ENCODE results near the gene DNAJC5G. TPM values are rescaled to one million over a fixed set of nuclear protein-coding genes. Genes with fewer than 3 reads are reported as not detected.
"Not testable (repeated sequence)": the region's sequence is repeated elsewhere in the genome, so short reads cannot be mapped to it uniquely, and the experiment has no call there.

The DNAJC5G gene
- polyA plus RNA-seq, 1 of the 3 experiments (the other 2 are of a cell fraction) = 0.18 TPM

GRCh38 chr2:27265536-27265870 lies 9.7 kb upstream of the DNAJC5G start (continued):
- TF ChIP-seq USF1 (IDR thresholded peaks at IDR 0.05; ENCODE audit: borderline replicate concordance, low read depth) (no peak), RCOR1 (IDR thresholded peaks at IDR 0.05; ENCODE audit: low read length) (no peak), EP300 (IDR thresholded peaks at IDR 0.05; ENCODE audit: borderline replicate concordance in 1 of 2, low read depth in 1 of 2, low read length in 1 of 2) (no peak), MAX (IDR thresholded peaks at IDR 0.05; ENCODE audit: low read depth) (no peak)

GRCh38 chr2:27268296-27268695 lies 6.9 kb upstream of the DNAJC5G start:
- POLR2A ChIA-PET = not testable (repeated sequence)

GRCh38 chr2:27270131-27270530 lies 5.1 kb upstream of the DNAJC5G start:
- no peak overlapping the region for H3K27ac ChIP-seq (ENCODE audit: low read depth in 2 of 2, low read length in 1 of 2)
- no peak overlapping the region for H3K9ac ChIP-seq
- H3K4me2 ChIP-seq = no peak overlapping the region
- no peaks in the 10 kb centered on the region for H3K79me2 ChIP-seq (ENCODE audit: insufficient read depth)
- no peaks in the 10 kb centered on the region for H4K20me1 ChIP-seq (ENCODE audit: insufficient read depth)
- CTCF ChIA-PET = interaction anchor here (0.8 to 14.1 kb wide), 6 partner anchors 14 to 309 kb away, joined by 3 to 392 read pairs (median 4); partner anchors contain the start of gene TRIM54
- H3F3A ChIP-seq (replicated peaks; ENCODE audit: insufficient read depth) = peaks cover 6% of the 10 kb centered on the region
- peaks cover 0 to 4% of the 10 kb centered on the region in 2 experiments; a peak in 1 of 4 replicates for H3K4me1 ChIP-seq (ENCODE audit: control insufficient read depth in 1 of 2, insufficient read depth in 2 of 2, low read depth in 1 of 2, low read length in 1 of 2)
- DNase-seq = no peak
- H3K9me3 ChIP-seq = no peaks in the 10 kb centered on the region
- no peaks in the 10 kb centered on the region for H3K9me2 ChIP-seq
- POLR2A ChIA-PET = no interaction called here
- TF ChIP-seq RXRA (IDR thresholded peaks at IDR 0.05; ENCODE audit: borderline replicate concordance, low read depth) (no peak), RFX5 (IDR thresholded peaks at IDR 0.05; ENCODE audit: low read length) (no peak), YY1 (IDR thresholded peaks at IDR 0.05; ENCODE audit: low read depth) (no peak), POLR2AphosphoS5 (IDR thresholded peaks at IDR 0.05; ENCODE audit: low read depth, low read length) (no peak), EZH2phosphoT487 (IDR thresholded peaks at IDR 0.05; ENCODE audit: borderline replicate concordance, low read depth) (no peak), CTCF (IDR thresholded peaks at IDR 0.05) (no peak), NRF1 (IDR thresholded peaks at IDR 0.05; ENCODE audit: low read depth, low read length) (no peak), SMC3 (IDR thresholded peaks at IDR 0.05; ENCODE audit: low read depth, low read length) (no peak), EP300 (IDR thresholded peaks at IDR 0.05; ENCODE audit: borderline replicate concordance in 1 of 2, low read depth in 1 of 2, low read length in 1 of 2) (no peak), MXI1 (IDR thresholded peaks at IDR 0.05; ENCODE audit: low read depth, low read length) (no peak)
- H3K36me3 ChIP-seq (replicated peaks in 1 of 2; ENCODE audit: control insufficient read depth in 1 of 2, insufficient read depth in 2 of 2, low read length in 1 of 2) = no peaks in the 10 kb centered on the region
- H2AFZ ChIP-seq (ENCODE audit: low read depth) = no peak overlapping the region
- H3K27me3 ChIP-seq (ENCODE audit: insufficient read depth) = peaks cover 46% of the 10 kb centered on the region
- H3K4me3 ChIP-seq (ENCODE audit: low read depth in 2 of 2, low read length in 1 of 2) = no peak overlapping the region
- 89% methylated on average over 3 of the region's 3 CpGs for WGBS (ENCODE audit: low lambda C conversion rate)

More at GRCh38 chr2:27268296-27268695, 6.9 kb upstream of the DNAJC5G start:
- H3K36me3 ChIP-seq (replicated peaks in 1 of 2; ENCODE audit: control insufficient read depth in 1 of 2, insufficient read depth in 2 of 2, low read length in 1 of 2); H3K79me2 ChIP-seq (ENCODE audit: insufficient read depth); H3F3A ChIP-seq (replicated peaks; ENCODE audit: insufficient read depth); DNase-seq; H3K9me2 ChIP-seq; H2AFZ ChIP-seq (ENCODE audit: low read depth); H3K9ac ChIP-seq; H3K27ac ChIP-seq (ENCODE audit: low read depth in 2 of 2, low read length in 1 of 2); H3K4me3 ChIP-seq (ENCODE audit: low read depth in 2 of 2, low read length in 1 of 2); H3K9me3 ChIP-seq; H3K4me2 ChIP-seq; H4K20me1 ChIP-seq (ENCODE audit: insufficient read depth): not testable (repeated sequence)
- CTCF ChIA-PET = interaction anchor here (1.0 to 14.1 kb wide), 4 partner anchors 16 to 98 kb away, joined by 3 to 392 read pairs (median 68); partner anchors contain the start of gene TRIM54
- Histone ChIP-seq H3K27me3 (ENCODE audit: insufficient read depth) (peaks cover 64% of the 10 kb centered on the region), H3K4me1 (ENCODE audit: control insufficient read depth in 1 of 2, insufficient read depth in 2 of 2, low read depth in 1 of 2, low read length in 1 of 2) (peaks cover 4 to 20% of the 10 kb centered on the region in 2 experiments; a peak in 1 of 4 replicates)
- 90% methylated on average over 13 of the region's 13 CpGs for WGBS (ENCODE audit: low lambda C conversion rate)
